ENCODE data around the gene ERCC6L2. TPM values are rescaled to one million over a fixed set of nuclear protein-coding genes. Genes with fewer than 3 reads are reported as not detected.

The ERCC6L2 gene
- total RNA-seq, 2 donors from 2014 or later: 22.9 to 37.3 TPM

GRCh38 chr9:95903398-95903797 lies 27.9 kb downstream of the ERCC6L2 start:
- ATAC-seq (no peak), DNase-seq (no peak)
- intact Hi-C loops (cut with DNase I): no loop called here

GRCh38 chr9:95907794-95908193 lies 32.3 kb downstream of the ERCC6L2 start:
- no peak for DNase-seq
- no peak for ATAC-seq
- intact Hi-C loops (cut with DNase I): no loop called here

- DNase-seq (no peak), ATAC-seq (no peak)
- intact Hi-C loops (cut with DNase I): no loop called here
Observed at GRCh38 chr9:95910023-95910707, 34.7 kb downstream of the ERCC6L2 start.

- intact Hi-C loops (cut with DNase I): no loop called here
- ATAC-seq (no peak), DNase-seq (no peak)
Observed at GRCh38 chr9:95910770-95911340, 35.4 kb downstream of the ERCC6L2 start.

- DNase-seq (no peak), ATAC-seq (no peak)
- intact Hi-C loops (cut with DNase I): no loop called here
Observed at GRCh38 chr9:95912773-95913172, 37.3 kb downstream of the ERCC6L2 start.

- no peak for DNase-seq
- intact Hi-C loops (cut with DNase I): no loop called here
- ATAC-seq: peak in 1 of 2 donors; percentile 24
Observed at GRCh38 chr9:95920017-95920416, 44.5 kb downstream of the ERCC6L2 start.

GRCh38 chr9:95923794-95924193 lies 48.3 kb downstream of the ERCC6L2 start:
- intact Hi-C loops (cut with DNase I): no loop called here
- ATAC-seq (no peak), DNase-seq (no peak)

- no peak for ATAC-seq
- intact Hi-C loops (cut with DNase I): no loop called here
- no peak for DNase-seq
Observed at GRCh38 chr9:95924987-95925386, 49.5 kb downstream of the ERCC6L2 start.

GRCh38 chr9:95927271-95928004 lies 51.9 kb downstream of the ERCC6L2 start:
- intact Hi-C loops (cut with DNase I): no loop called here
- ATAC-seq: no peak
- DNase-seq: no peak

GRCh38 chr9:95930277-95930676 lies 54.8 kb downstream of the ERCC6L2 start:
- intact Hi-C loops (cut with DNase I): no loop called here
- DNase-seq: no peak
- no peak for ATAC-seq

- no peak for ATAC-seq
- DNase-seq: no peak
- intact Hi-C loops (cut with DNase I): no loop called here
Observed at GRCh38 chr9:95935861-95936578, 60.5 kb downstream of the ERCC6L2 start.

GRCh38 chr9:95936579-95937075 lies 61.1 kb downstream of the ERCC6L2 start:
- DNase-seq (no peak), ATAC-seq (no peak)
- intact Hi-C loops (cut with DNase I): no loop called here

GRCh38 chr9:95937131-95937530 lies 61.6 kb downstream of the ERCC6L2 start:
- no peak for ATAC-seq
- no peak for DNase-seq
- intact Hi-C loops (cut with DNase I): no loop called here

GRCh38 chr9:95938724-95939123 lies 63.2 kb downstream of the ERCC6L2 start:
- DNase-seq: no peak

GRCh38 chr9:95939472-95939871 lies 64.0 kb downstream of the ERCC6L2 start:
- DNase-seq (no peak), ATAC-seq (no peak)
- intact Hi-C loops (cut with DNase I): no loop called here

More at GRCh38 chr9:95938724-95939123, 63.2 kb downstream of the ERCC6L2 start:
- intact Hi-C loops (cut with DNase I): no loop called here
- ATAC-seq: no peak

GRCh38 chr9:95940265-95940664 lies 64.8 kb downstream of the ERCC6L2 start:
- ATAC-seq (no peak), DNase-seq (no peak)
- intact Hi-C loops (cut with DNase I): no loop called here

GRCh38 chr9:95942016-95942415 lies 66.5 kb downstream of the ERCC6L2 start:
- ATAC-seq: no peak
- intact Hi-C loops (cut with DNase I): no loop called here
- no peak for DNase-seq

GRCh38 chr9:95947118-95947517 lies 71.6 kb downstream of the ERCC6L2 start:
- DNase-seq (no peak), ATAC-seq (no peak)
- intact Hi-C loops (cut with DNase I): no loop called here

GRCh38 chr9:95952471-95952870 lies 77.0 kb downstream of the ERCC6L2 start:
- DNase-seq: no peak
- no peak for ATAC-seq
- intact Hi-C loops (cut with DNase I): no loop called here

GRCh38 chr9:95953986-95954385 lies 78.5 kb downstream of the ERCC6L2 start:
- DNase-seq: no peak
- intact Hi-C loops (cut with DNase I): no loop called here

More at GRCh38 chr9:95953986-95954385, 78.5 kb downstream of the ERCC6L2 start:
- no peak for ATAC-seq
